ENCODE measurements around the gene ABCA3. TPM values are rescaled to one million over a fixed set of nuclear protein-coding genes. Genes with fewer than 3 reads are reported as not detected.
A peak's percentile ranks its signal among the peaks of the same experiment; 100 is the strongest.
"Not testable (repeated sequence)": the region's sequence is repeated elsewhere in the genome, so short reads cannot be mapped to it uniquely, and the experiment has no call there.

ABCA3 gene
- 0.32 TPM for polyA plus RNA-seq (2013, experiment 1 of 2; ENCODE audit: insufficient read length)
- 0.52 TPM for polyA plus RNA-seq (2013, experiment 2 of 2; ENCODE audit: insufficient read length)

DNA sequence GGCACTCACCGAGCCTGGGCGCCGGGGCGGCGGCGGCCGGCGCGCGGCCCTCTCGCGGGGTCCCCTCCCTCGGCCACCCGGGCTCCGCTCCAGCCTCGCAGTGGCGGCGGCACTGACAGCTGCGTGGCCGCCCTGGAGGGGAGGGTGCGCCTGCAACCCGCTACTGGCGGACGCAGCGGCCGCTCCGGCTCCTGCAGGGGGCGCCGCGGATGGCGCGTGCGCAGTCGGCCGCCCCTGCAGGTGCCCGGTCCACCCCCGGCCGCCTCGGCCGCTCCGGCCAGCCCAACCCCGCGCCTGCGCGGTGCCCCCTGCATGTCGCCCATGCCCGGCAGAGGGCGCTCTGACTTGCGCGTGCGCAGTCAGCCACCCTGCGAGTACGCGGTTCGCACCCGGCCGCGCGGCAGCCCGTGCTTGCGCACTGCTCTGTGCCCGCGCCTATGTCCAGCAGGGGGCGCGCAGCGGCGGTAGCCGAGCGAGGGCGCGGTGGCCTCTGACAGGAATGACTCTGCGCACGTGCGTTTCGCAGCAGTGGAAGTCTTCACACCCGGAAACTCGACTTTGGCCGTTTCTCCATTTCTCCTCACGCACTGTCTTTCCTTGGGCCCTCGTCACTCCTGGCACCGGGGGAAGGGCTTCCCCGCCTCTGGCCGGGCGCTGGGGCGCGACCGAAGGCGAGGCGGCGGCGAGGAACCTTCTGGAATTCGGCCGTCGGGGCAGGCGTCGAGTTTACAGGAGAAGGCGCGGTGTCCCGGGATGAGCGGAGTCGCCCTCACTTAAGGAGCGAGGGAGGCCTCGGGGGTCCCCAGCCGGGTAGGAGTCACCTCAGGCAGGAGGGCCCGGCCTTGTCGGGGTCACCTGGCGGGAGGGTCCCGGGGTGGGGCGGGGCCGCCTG, at the start of gene ABCA3:
Gene ABCA3, minus strand, starts transcription at position 165 of the 892 bp plus-strand sequence. CDS start 14,262 bp downstream, outside the sequence.
- peak; percentile 86 for DNase-seq

DNA sequence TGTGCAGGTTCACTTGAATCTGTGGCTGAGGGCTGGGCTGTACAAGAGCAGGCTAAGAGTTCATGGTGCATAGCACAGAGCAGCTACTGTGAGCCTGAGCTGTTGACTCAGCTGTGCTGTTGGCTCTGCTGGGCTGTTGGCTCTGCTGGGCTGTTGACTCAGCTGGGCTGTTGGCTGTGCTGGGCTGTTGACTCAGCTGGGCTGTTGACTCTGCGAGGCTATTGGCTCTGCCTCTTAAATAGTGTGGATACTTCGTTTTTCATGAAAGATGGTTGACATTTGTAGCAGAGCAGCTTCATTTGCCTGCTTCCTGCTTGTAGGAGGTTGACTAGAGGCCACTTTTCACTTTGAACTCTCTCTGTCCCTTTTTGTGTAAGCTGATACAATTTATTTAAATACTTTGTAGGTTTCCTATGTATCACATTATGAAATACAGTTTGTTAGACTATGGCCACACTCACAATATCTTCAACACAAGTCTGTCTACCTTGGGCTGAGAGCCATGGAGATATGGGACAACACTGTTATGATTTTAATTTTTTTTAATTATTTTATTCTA, 48.4 kb upstream of the ABCA3 start:
- peak; percentile 11 for DNase-seq

DNA sequence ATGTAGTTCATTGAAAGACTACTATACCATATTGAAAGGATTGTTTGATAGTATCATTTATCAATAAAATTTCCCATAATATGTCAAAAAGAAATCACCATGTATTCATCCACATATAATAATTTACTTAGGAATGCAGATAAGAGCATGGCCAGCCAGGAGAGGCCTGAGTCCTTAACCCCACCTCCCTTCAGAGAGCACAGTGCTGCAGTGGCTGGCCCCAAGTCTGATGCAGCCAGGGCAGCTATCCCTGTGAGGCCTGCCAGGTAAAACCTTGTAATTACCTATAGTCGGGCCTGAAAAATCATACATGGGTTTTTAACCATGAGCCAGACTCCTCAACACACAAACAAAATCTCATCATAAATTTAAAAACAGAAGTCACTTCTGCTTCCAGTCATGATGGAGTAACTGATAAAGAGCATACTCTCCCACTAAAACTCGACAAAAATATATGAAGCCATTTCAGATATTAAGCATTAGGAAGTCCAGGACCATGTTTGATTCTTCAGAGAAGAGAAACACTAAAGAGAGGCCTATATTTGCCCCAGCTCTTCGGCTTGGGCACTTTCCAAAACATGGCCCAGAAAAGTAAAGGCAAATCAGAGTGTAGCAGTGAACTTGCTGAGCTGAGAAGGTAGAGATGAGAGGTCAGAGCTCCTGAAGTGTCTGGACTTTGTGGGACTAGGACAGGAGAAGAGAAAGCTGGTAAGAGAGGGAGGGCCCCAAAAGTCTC, 47.8 kb upstream of the ABCA3 start:
- DNase-seq = no peak

DNA sequence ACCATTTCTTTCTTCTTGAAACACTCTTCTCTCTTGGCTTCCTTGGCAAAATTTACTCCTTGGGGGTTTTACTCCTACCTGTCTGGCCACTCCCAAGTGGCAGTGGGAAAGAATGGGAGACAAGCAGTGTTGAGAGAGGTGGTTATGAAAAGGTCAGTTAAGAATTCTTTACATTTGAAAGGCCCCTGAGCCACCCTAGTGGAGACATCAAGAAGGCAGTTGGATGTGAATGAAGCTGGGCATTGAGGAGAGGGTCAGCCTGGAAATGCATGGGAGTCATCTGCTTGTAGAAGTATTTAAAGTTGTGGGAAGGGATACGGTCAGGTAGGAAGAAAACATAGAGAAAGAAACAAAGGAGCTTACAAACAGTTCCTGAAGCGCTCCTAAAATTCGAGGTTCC, 46.5 kb upstream of the ABCA3 start:
- DNase-seq = no peak

DNA sequence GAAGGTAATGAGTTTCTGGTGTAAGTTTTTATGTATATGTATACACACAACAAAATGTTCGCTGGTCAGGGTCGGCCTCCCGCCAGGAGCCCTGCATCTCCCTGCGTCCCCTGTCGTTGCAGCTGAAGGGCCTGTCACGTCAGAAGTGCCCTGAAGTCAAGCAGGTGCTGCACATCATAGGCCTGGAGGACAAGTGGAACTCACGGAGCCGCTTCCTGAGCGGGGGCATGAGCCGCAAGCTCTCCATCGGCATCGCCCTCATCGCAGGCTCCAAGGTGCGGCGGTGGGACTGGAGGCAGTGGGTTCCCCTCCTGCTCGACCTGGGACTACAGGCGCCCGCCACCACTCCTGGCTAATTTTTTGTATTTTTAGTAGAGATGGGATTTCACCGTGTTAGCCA, 45.5 kb upstream of the ABCA3 start:
- not testable (repeated sequence) for DNase-seq

DNA sequence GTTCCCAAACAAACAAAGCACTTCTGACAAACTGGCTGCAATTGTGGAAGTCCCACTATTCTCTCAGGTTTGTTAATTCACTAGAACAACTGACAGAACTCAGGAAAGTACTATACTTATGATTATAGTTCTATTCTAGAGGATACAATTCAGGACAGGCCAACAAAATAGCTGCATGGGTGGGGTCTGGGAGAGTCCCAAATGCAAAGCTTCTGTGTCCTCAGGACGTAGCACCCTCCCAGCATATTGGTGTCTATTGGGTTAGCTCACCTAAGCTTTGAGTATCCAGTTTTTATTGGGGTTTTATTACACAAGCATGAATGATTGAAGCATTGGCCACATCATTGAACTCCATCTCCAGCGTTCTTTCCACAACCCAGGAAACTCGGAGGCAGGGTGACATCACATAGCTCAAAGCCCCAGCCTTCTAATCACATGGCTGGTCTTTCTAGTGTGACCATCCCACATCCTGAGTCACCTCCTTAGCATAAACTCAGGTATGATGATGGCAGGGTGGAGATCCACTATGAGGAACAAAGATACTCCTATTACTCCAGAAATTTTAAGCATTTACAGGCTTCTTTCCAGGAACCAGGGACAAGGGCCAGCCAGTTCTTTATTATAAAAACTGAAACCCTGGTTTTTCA, 44.8 kb upstream of the ABCA3 start:
- DNase-seq = no peak

DNA sequence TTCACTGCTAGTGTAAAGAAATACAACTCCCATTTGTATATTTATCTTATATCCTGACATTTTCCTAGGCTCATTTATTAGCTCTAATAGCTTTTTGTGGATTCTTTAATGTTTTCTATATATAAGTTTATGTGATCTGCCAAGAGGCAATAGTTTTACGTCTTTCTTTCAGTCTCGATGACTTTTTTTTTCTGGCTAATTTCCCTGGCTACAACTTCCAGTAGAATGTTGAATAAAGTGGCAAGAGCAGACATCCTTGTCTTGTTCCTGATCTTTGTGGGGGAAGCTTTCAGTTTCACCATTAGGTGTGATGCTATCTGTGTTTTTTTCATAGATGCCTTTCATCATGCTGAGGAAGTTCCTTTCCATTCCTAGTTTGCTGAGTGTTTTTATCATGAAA, 43.9 kb upstream of the ABCA3 start:
- no peak for DNase-seq

DNA sequence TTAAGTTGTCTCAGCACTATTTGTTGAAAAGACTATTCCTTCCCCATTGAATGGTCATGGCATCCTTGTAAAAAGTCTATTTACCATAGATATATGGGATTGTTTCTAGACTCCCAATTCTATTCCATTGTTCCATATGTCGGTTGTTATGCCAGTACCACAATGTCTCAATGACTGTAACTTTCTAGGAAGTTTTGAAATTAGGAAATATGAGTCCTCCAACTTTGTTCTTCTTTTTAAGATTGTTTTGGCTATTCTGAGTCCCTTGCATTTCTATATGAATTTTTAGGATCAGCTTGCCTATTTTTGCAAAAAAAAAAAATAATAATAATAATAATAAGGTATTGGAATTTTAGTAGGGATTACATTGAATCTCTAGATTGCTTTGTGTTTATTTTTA, 43.0 kb upstream of the ABCA3 start:
- DNase-seq = no peak

DNA sequence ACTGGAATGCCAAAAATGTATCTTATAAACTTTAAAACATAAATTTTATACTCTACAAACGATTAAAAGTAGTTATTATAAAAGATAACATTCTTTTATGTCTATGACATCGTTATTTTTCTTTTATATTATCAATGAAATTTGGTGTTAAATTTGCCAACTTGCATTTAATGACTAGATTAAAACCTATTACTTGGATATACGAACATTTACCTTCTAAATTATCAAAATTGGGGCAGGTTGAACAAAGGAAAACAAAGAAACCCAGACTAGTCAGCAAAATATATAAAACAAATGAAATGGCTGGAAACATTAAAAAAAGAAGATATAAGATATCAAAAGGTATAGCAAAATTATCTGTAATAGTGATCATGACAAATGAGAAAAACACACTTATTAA, 34.1 kb upstream of the ABCA3 start:
- no peak for DNase-seq

DNA sequence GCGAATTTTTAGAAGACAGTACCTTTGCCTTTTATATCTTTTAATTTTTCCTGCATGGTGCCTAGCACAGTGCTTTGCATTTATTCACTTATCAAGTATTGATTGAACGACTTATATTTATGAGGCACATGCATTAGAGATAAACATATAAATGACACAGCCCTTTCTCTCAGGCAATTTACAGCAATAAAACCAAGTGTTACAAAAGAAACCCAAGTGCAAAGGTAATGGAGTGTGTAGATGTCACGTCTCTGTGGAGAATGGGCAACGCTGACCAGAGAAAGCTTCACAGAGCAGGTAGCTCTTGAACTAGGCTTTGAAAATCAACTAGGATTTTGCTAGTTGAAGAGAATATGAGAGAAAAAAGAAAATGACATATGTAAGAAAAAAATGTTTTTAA, 32.6 kb upstream of the ABCA3 start:
- DNase-seq = no peak

DNA sequence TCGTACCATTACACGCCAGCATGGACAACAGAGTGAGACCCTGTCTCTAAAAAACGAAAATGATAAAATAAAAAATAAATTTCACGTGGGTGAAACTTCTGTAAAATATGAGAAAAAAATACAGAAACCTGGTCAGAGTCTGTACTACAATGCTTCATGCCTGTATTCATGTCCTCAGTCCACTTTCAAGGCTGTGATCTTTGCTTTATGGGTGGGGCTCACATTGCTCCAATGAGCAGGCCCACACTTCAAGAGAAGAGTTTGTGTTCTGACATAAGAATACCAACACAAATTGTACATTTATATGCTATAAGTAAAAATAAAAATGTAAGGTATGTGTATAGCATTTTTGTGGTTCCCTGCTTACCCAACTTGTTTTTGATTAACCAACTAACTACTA, 32.2 kb upstream of the ABCA3 start:
- peak; percentile 34 for DNase-seq

DNA sequence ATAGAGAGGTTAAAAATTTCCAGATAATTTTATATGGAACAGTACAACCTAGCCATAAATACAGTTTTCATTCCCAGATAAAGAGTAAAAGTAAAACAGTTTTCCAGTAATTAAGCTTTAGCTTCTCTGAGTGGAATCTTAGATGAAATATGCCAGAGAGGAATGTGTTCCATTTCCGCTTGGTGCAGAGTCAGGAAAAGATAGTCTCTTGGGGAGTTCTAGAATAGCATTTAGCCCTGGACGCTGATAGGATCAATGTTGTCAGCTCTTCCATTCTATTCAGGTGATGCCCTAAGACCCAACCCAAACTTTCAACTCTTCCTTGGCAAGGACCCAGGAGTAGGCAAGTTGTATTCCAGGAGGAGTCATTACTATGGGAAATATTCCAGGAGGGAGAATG, 30.9 kb upstream of the ABCA3 start:
- peak; percentile 21 for DNase-seq

DNA sequence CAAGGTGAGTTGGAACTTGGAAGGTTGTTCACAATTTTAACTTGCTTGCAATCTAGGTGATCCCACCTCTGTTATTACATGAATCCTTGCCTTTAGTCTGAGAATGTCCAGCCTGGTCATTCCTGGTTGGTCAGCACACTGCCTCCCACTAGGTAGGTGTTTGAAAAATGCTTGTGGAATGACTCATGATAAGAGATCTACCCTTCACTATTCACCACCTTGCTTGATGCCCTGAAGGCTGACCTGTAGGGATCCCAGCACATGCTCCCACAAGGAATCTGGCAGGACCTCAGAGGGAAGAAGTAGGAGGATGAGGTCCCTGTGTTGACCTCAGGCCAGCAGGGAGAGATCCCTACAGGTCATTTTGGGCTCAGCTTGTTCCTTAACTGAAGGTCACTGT, 30.2 kb upstream of the ABCA3 start:
- no peak for DNase-seq

DNA sequence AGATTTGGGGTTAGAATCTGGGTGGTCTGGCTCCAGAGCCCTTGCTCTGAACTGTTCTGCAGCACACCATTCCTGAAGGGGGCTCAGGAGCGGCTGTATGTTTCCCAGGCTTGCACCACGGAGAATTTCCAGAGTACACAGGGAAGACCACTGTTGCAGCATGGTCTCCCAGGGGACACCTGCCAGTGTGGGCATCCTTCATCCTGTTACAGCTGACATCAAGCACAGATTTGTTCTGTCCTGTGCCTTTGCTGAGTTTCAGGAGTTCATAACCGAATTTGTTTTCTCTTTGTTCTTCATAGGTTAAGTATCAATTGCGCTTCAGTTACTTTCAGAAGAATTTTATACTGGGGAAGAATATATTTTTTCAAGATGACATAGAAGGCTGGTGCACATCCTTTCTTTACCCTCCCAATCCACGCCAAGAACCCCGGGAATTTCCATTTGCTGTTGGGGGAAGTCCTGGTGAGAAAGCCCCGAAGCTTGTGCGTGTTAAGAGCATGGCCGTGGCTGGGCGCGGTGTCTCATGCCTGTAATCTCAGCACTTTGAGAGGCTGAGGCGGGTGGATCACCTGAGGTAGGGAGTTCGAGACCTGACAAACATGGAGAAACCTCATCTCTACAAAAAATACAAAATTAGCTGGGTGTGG, 26.3 kb upstream of the ABCA3 start:
- DNase-seq = no peak

DNA sequence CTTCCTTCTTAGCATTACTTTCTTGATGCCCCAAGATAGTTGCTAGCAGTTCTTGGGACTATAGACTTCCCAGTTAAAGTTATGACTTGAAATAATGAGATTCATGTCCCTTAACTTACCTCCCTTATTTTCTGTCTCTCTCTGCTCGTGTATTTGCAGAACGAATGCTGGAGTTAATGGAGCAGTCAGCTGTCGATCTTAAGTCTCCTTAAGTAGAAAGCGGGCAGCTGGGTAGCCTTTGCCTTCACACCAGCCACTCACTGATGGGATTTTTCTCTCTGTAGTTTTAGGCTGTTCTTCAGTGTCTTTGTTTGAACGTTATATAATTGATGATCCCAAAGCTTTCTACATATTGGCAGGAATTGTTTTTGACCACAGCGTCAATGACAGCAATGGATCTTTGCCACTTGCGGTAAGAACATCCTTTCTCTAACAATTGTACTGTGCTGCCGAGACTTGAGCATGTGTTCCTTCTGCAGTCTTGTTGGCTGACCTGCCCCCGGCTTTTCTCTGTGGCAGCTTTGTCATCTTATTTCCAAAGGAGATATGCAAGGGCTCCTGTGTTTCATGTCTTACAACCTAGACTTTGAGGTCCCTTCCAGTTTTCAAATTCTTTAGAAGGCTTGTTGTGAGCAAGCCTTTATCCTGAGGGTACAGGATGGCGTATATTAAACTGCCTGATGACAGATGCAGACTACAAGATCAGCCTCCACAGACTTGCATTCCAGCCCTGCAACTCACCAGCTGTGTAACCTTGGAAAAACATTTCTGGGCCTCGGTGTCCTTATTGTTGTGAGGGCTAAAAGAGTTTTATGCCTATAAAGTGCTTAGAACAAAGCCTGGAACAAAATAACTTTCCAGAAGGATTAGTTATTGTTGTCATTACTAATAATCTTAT, 25.1 kb upstream of the ABCA3 start:
- peak; percentile 84 for DNase-seq

DNA sequence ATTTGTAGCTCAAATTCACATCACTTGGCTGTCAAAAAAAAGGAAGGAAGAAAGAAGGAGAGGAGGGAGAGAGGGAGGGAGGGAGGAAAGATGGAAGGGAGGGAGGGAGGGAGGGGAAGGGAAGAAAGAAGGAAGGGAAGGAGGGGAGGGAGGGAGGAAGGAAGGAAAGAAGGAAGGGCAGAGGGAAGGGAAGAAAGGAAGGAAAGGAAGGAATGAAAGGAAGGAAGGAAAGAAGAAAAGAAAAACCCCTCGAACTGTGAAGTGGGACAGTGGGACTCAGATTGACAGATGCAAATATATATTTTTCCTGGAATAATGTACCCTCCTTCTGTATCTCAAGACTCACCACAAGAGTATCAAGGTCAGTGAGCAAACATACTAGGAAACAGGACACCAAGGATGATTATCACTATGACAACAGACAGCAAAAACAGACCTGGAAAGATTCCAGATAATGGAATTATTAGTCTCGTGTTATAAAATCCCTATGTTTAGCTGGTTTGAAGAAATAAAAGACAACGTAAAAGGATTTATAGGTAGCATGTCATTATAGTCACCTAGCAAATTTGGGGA, 24.2 kb upstream of the ABCA3 start:
- no peak for DNase-seq

DNA sequence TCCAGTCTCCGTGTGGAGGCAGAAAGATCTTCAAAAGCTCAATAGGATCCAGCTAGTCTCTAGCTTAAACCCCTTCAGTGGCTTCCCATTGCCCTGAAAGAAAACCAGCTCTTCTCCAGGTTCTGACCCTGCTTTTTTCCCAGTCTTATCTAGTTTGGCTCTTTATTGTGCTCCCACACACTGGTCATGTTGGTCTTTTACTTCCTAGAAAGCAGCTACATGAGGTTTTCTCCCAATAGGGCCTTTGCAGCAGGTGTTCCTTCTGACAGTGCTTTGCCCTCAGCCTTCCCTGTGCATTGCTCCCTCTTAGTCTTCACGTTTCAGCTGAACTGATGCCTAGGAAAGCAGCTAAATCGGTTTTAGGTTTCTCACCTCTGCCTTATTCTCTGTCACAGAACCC, 21.7 kb upstream of the ABCA3 start:
- no peak for DNase-seq

DNA sequence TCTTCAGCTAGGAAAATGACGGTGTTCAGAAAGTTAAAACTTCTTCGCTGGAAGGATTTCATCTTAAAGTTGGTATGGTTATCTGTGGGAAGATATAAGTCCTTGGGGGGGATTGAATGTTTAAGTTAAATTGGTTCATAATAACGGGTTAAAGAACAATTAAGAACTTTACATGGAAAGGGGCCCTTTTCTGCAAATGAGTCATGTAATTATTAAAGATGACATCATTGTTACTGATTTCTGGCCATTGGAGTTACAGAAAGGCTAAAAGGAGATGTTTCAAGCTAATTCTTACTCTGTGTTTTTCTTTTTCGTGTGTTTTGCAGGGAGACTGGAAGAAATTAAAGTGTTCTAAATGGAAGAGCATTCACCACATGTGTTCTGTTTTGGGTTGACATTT, 20.6 kb upstream of the ABCA3 start:
- DNase-seq = no peak

DNA sequence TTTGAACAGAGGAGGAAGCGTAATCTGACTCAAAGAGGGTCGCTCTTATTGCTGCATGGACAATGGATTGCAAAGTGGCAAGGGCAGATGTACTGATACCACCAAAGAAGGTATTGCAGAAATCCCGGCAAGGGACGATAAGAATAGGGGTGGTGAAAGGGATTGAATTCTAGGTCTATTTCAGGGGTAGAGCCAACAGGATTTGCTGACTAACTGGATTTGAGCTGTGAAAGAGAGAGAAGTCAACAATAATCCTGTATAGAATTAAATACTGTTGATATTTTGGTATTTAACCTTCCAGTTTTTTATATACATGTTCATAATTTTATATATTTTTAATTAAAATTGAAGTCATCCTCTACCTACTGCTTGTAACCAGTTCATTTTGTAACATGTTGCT, 19.4 kb upstream of the ABCA3 start:
- no peak for DNase-seq

DNA sequence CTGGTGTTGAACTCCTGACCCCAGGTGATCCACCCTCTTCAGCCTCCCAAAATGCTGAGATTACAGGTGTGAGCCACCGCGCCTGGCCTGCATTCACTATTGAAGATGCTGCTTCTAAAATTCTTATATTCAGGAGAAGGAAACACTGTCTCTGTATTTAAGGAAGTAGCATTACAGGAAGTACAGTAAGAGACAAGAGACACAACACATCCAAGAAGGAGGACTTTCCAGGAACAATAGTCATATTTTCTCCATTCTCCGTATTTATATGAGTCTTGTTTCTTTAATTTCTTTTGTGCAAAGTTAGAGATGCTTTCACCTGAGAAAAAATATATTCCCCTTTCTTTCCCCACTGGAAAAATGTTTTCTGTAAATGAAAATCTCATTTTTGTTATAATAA, 18.3 kb upstream of the ABCA3 start:
- DNase-seq = no peak

DNA sequence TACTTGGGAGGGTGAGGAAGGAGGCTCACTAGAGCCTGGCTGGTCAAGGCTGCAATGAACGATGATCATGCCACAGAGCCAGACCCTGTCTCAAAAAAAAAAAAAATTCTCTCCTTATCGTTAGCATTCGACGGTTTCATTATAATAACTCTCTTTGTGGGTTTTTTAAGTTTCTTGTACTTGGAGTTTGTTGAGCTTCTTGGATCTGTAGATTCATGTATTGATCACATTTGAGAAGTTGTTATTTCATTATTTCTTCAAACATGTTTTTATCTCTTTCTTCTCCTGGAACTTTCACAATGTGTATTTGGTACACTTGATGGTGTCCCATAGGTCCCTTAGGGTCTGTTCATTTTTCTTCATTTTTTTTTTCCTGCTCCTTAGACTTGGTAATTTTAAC, 16.8 kb upstream of the ABCA3 start:
- no peak for DNase-seq
